Medulla oblongata (tissue), 1 donor: Measurements from ENCODE around the gene ATP7B.
"Not testable (repeated sequence)": the region's sequence is repeated elsewhere in the genome, so short reads cannot be mapped to it uniquely, and the experiment has no call there.

Experiments
- DNase-seq: peaks from one replicate; pipeline ENCODE4 v3.0.0-alpha.2; 2015; ENCODE audit errors: extremely low spot score

ATP7B gene

GRCh38 chr13:51922771-51923480 is 88.3 kb downstream of the ATP7B start:
- DNase-seq = no peak

GRCh38 chr13:51921790-51922740 is 89.2 kb downstream of the ATP7B start:
- DNase-seq = no peak

GRCh38 chr13:51920786-51921185 is 90.5 kb downstream of the ATP7B start:
- no peak for DNase-seq

GRCh38 chr13:51920267-51920666 is 91.0 kb downstream of the ATP7B start:
- no peak for DNase-seq

GRCh38 chr13:51919531-51919930 is 91.7 kb downstream of the ATP7B start:
- no peak for DNase-seq

GRCh38 chr13:51916962-51917361 is 94.3 kb downstream of the ATP7B start:
- no peak for DNase-seq

- no peak for DNase-seq
Observed at GRCh38 chr13:51916051-51916818, 95.0 kb downstream of the ATP7B start.

- no peak for DNase-seq
Observed at GRCh38 chr13:51914137-51914493, 97.1 kb downstream of the ATP7B start.

- peak; percentile 35 for DNase-seq
Observed at GRCh38 chr13:51913421-51914136, 97.7 kb downstream of the ATP7B start.

GRCh38 chr13:51912511-51913225 is 98.6 kb downstream of the ATP7B start:
- no peak for DNase-seq

- peak; percentile 78 for DNase-seq
Observed at GRCh38 chr13:51912091-51912490, 99.2 kb downstream of the ATP7B start.

GRCh38 chr13:51910508-51910907 is 100.7 kb downstream of the ATP7B start:
- no peak for DNase-seq

- not testable (repeated sequence) for DNase-seq
Observed at GRCh38 chr13:51909265-51909664, 102.0 kb downstream of the ATP7B start.

GRCh38 chr13:51907040-51907732 is 104.1 kb downstream of the ATP7B start:
- DNase-seq = no peak

GRCh38 chr13:51906581-51906980 is 104.7 kb downstream of the ATP7B start:
- DNase-seq = no peak

- no peak for DNase-seq
Observed at GRCh38 chr13:51905787-51906186, 105.5 kb downstream of the ATP7B start.

- DNase-seq = no peak
Observed at GRCh38 chr13:51902776-51903175, 108.5 kb downstream of the ATP7B start.

GRCh38 chr13:51900471-51900870 is 110.8 kb downstream of the ATP7B start:
- DNase-seq = no peak

GRCh38 chr13:51895906-51896888 is 115.1 kb downstream of the ATP7B start:
- DNase-seq = peak; percentile 62
